T-helper 17 cell (primary cell): Measurements from ENCODE around the gene AUTS2. TPM values are rescaled to one million over a fixed set of nuclear protein-coding genes. Genes with fewer than 3 reads are reported as not detected.

Source experiments
- ATAC-seq: fragments of 150-1000 bp; cut with Tn5 transposase; 2 replicates; pipeline ENCODE4 v1.10.0; 2021; ENCODE audit warnings: mild to moderate bottlenecking, moderate library complexity
- DNase-seq, 3 donors: peaks; one replicate each; pipeline versions ENCODE4 v3.0.0 to v3.0.0-alpha.2; 2020 to 2021
- H3K9me3 ChIP-seq: one replicate; pipeline ENCODE4 v1.7.0; 2013; ENCODE audit warnings: low read length, mild to moderate bottlenecking; ENCODE audit not compliant: control insufficient read depth, poor library complexity, severe bottlenecking
- H3K27ac Mint-ChIP-seq: one replicate; pipeline ENCODE4 v1.8.0; 2022; ENCODE audit warnings: mild to moderate bottlenecking, moderate library complexity, mixed read lengths
- H3K27me3 Mint-ChIP-seq: one replicate; pipeline ENCODE4 v1.8.0; 2022; ENCODE audit warnings: mixed read lengths
- H3K36me3 Mint-ChIP-seq: one replicate; pipeline ENCODE4 v1.8.0; 2022; ENCODE audit warnings: low read depth, mixed read lengths
- H3K4me1 Mint-ChIP-seq: one replicate; pipeline ENCODE4 v1.8.0; 2022; ENCODE audit warnings: mild to moderate bottlenecking, mixed read lengths
- H3K4me3 Mint-ChIP-seq: one replicate; pipeline ENCODE4 v1.8.0; 2022; ENCODE audit warnings: mild to moderate bottlenecking, moderate library complexity, mixed read lengths
- total RNA-seq, 4 donors: library from RNA in 2 of 4; stranded (reverse) in 2 of 4; gene quantifications; one replicate each; pipeline ENCODE4 v1.2.3 and lab custom pipeline; 2022 to 2026

Gene AUTS2
- total RNA-seq, 2 donors from 2014 or later = 84.2 to 89.5 TPM

DNA sequence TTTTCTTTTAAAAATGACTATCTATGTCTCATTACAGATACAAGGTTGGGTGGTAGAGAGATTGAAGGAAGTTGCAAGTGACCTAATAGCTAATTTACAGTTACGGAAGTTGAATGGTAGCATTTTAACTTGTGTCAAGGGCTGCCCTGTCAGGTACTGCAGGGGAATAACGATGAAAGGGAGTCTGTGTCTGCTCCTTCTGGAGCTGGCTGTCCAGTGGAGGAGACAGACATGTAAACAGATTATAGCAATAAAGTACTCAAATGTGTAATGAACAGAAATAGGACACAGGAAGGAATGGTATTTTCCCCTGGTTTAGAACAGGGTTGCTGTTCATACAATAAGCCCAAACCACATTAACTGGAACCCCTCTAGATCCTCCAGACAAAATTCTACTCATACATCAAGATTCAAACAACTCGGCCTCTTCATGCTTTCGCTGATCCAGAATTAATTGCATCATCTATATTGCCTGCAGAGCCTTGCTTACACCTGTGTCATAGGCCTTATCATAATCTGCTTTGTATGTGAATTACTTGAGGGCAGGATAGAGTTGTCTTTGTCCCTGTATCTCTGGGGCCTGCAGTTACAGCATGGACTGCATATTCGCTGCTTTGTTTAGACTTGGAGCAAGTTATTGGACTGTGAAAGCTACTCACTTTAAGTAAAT lies 42.8 kb downstream of the AUTS2 start:
- Mint-ChIP-seq H3K36me3 (no peaks in the 10 kb centered on the region), H3K27ac (no peak overlapping the region), H3K4me3 (no peak overlapping the region), H3K4me1 (no peaks in the 10 kb centered on the region), H3K27me3 (no peaks in the 10 kb centered on the region)
- H3K9me3 ChIP-seq = no peaks in the 10 kb centered on the region
- no peak for ATAC-seq
- no peak for DNase-seq

DNA sequence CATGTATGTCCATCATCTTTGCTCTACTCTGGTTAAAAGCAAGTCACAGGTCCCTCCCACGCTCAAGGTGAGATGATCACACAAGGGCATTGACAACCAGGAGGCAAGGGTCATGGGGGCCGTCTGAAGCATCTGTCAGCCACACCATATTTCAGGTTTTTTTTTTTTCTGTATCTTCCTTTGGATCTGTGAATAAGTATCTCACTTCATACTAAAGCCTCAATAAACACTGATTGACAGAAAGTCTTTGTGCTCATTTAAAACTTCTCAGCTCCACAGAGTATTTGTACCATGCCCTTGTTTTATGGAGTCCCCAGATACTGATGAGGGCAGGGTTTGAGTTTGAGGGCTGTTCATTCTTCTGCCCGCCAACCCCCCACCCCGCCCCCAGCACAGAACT lies 45.0 kb downstream of the AUTS2 start:
- H3K4me1 Mint-ChIP-seq = no peaks in the 10 kb centered on the region
- no peaks in the 10 kb centered on the region for H3K36me3 Mint-ChIP-seq
- H3K9me3 ChIP-seq = no peaks in the 10 kb centered on the region
- DNase-seq = no peak
- no peak overlapping the region for H3K4me3 Mint-ChIP-seq
- no peak overlapping the region for H3K27ac Mint-ChIP-seq
- no peak for ATAC-seq
- H3K27me3 Mint-ChIP-seq = no peaks in the 10 kb centered on the region

- H3K27ac Mint-ChIP-seq = no peak overlapping the region
- DNase-seq = no peak
- no peak for ATAC-seq
- no peak overlapping the region for H3K4me3 Mint-ChIP-seq
- no peaks in the 10 kb centered on the region for H3K9me3 ChIP-seq
- no peaks in the 10 kb centered on the region for H3K27me3 Mint-ChIP-seq
- H3K36me3 Mint-ChIP-seq = no peaks in the 10 kb centered on the region
- peaks cover 2% of the 10 kb centered on the region for H3K4me1 Mint-ChIP-seq
Observed at GRCh38 chr7:69643708-69644445, 45.6 kb downstream of the AUTS2 start.

GRCh38 chr7:69645683-69646082 lies 47.4 kb downstream of the AUTS2 start:
- no peaks in the 10 kb centered on the region for H3K9me3 ChIP-seq
- ATAC-seq (no peak), DNase-seq (no peak)
- H3K36me3 Mint-ChIP-seq = no peaks in the 10 kb centered on the region
- H3K4me1 Mint-ChIP-seq = peaks cover 2% of the 10 kb centered on the region
- no peaks in the 10 kb centered on the region for H3K27me3 Mint-ChIP-seq
- H3K4me3 Mint-ChIP-seq = no peak overlapping the region
- no peak overlapping the region for H3K27ac Mint-ChIP-seq

DNA sequence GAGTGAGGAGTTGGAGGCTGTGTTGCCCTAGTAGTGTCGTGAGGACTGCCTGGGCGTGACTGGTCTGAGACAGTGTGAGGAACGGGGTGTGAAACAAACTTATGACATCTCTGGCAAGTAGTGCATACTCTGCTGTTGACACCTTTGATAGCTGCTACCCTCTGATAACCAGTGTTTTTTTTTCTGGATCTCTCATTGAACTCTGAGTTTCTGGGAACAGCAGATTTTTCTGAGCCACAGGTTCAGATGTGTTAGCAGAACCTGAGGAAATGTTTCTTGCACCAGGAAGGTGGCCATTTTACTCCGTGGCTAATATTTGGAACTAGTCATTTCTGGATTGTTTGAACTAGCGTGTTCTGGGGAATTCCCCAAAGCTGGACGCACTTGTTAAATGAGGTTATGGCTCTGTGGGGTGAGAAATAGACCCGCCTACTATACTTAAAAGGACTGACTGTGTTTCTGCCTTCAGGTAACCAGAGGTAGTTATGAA lies 52.9 kb downstream of the AUTS2 start:
- H3K27ac Mint-ChIP-seq = no peak overlapping the region
- no peaks in the 10 kb centered on the region for H3K36me3 Mint-ChIP-seq
- H3K9me3 ChIP-seq = no peaks in the 10 kb centered on the region
- DNase-seq = no peak
- peak; percentile 47 for ATAC-seq
- H3K27me3 Mint-ChIP-seq = no peaks in the 10 kb centered on the region
- peaks cover 2% of the 10 kb centered on the region for H3K4me1 Mint-ChIP-seq
- no peak overlapping the region for H3K4me3 Mint-ChIP-seq

GRCh38 chr7:69652947-69653701 lies 54.8 kb downstream of the AUTS2 start:
- no peaks in the 10 kb centered on the region for H3K27me3 Mint-ChIP-seq
- H3K9me3 ChIP-seq = no peaks in the 10 kb centered on the region
- H3K4me3 Mint-ChIP-seq = no peak overlapping the region
- no peaks in the 10 kb centered on the region for H3K36me3 Mint-ChIP-seq
- DNase-seq = no peak
- ATAC-seq = no peak
- H3K27ac Mint-ChIP-seq = no peak overlapping the region
- H3K4me1 Mint-ChIP-seq = peaks cover 2% of the 10 kb centered on the region

- H3K36me3 Mint-ChIP-seq = no peaks in the 10 kb centered on the region
- H3K27me3 Mint-ChIP-seq = no peaks in the 10 kb centered on the region
- H3K4me1 Mint-ChIP-seq = no peaks in the 10 kb centered on the region
- no peak overlapping the region for H3K4me3 Mint-ChIP-seq
- ATAC-seq = no peak
- no peaks in the 10 kb centered on the region for H3K9me3 ChIP-seq
- DNase-seq = no peak
- no peak overlapping the region for H3K27ac Mint-ChIP-seq
Observed at GRCh38 chr7:69653806-69654205, 55.5 kb downstream of the AUTS2 start.

GRCh38 chr7:69654381-69654780 lies 56.1 kb downstream of the AUTS2 start:
- Mint-ChIP-seq H3K4me1 (no peaks in the 10 kb centered on the region), H3K4me3 (no peak overlapping the region), H3K27me3 (no peaks in the 10 kb centered on the region), H3K36me3 (peaks cover 3% of the 10 kb centered on the region), H3K27ac (no peak overlapping the region)
- DNase-seq (no peak), ATAC-seq (no peak)
- no peaks in the 10 kb centered on the region for H3K9me3 ChIP-seq

- Mint-ChIP-seq H3K27ac (peak overlapping the region; percentile 41), H3K27me3 (no peaks in the 10 kb centered on the region), H3K4me1 (no peaks in the 10 kb centered on the region), H3K4me3 (no peak overlapping the region), H3K36me3 (peaks cover 3% of the 10 kb centered on the region)
- no peak for DNase-seq
- H3K9me3 ChIP-seq = no peaks in the 10 kb centered on the region
- no peak for ATAC-seq
Observed at GRCh38 chr7:69654849-69655707, 56.8 kb downstream of the AUTS2 start.

DNA sequence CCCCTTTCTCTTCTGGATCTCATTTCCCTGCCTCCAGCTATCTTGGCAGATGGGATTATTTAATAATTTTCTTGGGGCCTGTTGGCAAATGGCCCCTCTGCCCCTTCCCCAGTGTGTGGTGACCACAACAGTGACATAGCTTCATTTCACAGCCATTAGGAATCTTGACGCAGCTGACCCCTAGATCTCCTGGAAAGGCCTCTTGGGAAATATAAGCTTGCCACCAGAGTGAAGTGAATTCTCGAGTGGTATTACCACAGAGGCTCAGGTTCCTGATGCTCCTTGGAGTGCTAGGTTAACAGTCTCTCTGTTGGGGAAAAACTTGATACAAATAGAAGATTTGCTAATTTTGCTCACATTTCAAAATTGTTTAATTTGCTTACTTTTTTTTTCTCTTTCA lies 57.8 kb downstream of the AUTS2 start:
- no peaks in the 10 kb centered on the region for H3K9me3 ChIP-seq
- Mint-ChIP-seq H3K36me3 (peaks cover 3% of the 10 kb centered on the region), H3K27ac (no peak overlapping the region), H3K4me3 (no peak overlapping the region), H3K4me1 (no peaks in the 10 kb centered on the region), H3K27me3 (no peaks in the 10 kb centered on the region)
- DNase-seq (no peak), ATAC-seq (no peak)

GRCh38 chr7:69656890-69657289 lies 58.6 kb downstream of the AUTS2 start:
- no peaks in the 10 kb centered on the region for H3K4me1 Mint-ChIP-seq
- H3K9me3 ChIP-seq = no peaks in the 10 kb centered on the region
- no peaks in the 10 kb centered on the region for H3K27me3 Mint-ChIP-seq
- H3K27ac Mint-ChIP-seq = no peak overlapping the region
- DNase-seq (no peak), ATAC-seq (no peak)
- H3K36me3 Mint-ChIP-seq = peaks cover 3% of the 10 kb centered on the region
- no peak overlapping the region for H3K4me3 Mint-ChIP-seq

- H3K27me3 Mint-ChIP-seq = no peaks in the 10 kb centered on the region
- DNase-seq = no peak
- H3K9me3 ChIP-seq = no peaks in the 10 kb centered on the region
- H3K27ac Mint-ChIP-seq = no peak overlapping the region
- peaks cover 3% of the 10 kb centered on the region for H3K36me3 Mint-ChIP-seq
- no peak overlapping the region for H3K4me3 Mint-ChIP-seq
- ATAC-seq = no peak
- no peaks in the 10 kb centered on the region for H3K4me1 Mint-ChIP-seq
Observed at GRCh38 chr7:69657331-69657730, 59.1 kb downstream of the AUTS2 start.

- Mint-ChIP-seq H3K27me3 (no peaks in the 10 kb centered on the region), H3K4me1 (no peaks in the 10 kb centered on the region), H3K36me3 (peaks cover 3% of the 10 kb centered on the region), H3K27ac (no peak overlapping the region), H3K4me3 (no peak overlapping the region)
- ATAC-seq (no peak), DNase-seq (no peak)
- no peaks in the 10 kb centered on the region for H3K9me3 ChIP-seq
Observed at GRCh38 chr7:69657985-69658384, 59.7 kb downstream of the AUTS2 start.
